ENCODE data around the gene JAGN1. TPM values are rescaled to one million over a fixed set of nuclear protein-coding genes. Genes with fewer than 3 reads are reported as not detected.

JAGN1 gene
- total RNA-seq, 2 donors from 2014 or later: 43.7 to 51.2 TPM

- no peak for TF ChIP-seq CTCF (IDR thresholded peaks at IDR 0.05)
- H3K9me3 ChIP-seq: no peaks in the 10 kb centered on the region
- H3K27me3 ChIP-seq: no peaks in the 10 kb centered on the region
- no peak overlapping the region for H3K9ac ChIP-seq (ENCODE audit: low read depth in 2 of 2, low read length in 2 of 2)
- intact Hi-C loops (cut with DNase I): no loop called here
- no peak overlapping the region for H3K4me3 ChIP-seq
- no peak for DNase-seq
- no peaks in the 10 kb centered on the region for H3K4me1 ChIP-seq
- no peaks in the 10 kb centered on the region for H3K36me3 ChIP-seq
- no peak overlapping the region for H3K27ac ChIP-seq
Measured at GRCh38 chr3:9876991-9877390, 13.4 kb upstream of the JAGN1 start.

GRCh38 chr3:9878700-9879099 is 11.7 kb upstream of the JAGN1 start:
- Histone ChIP-seq H3K9ac (ENCODE audit: low read depth in 2 of 2, low read length in 2 of 2) (no peak overlapping the region), H3K27ac (no peak overlapping the region), H3K27me3 (no peaks in the 10 kb centered on the region), H3K4me3 (no peak overlapping the region), H3K4me1 (no peaks in the 10 kb centered on the region), H3K9me3 (no peaks in the 10 kb centered on the region), H3K36me3 (no peaks in the 10 kb centered on the region)
- DNase-seq: peak; percentile 55
- intact Hi-C loops (cut with DNase I): no loop called here
- no peak for TF ChIP-seq CTCF (IDR thresholded peaks at IDR 0.05)

- Histone ChIP-seq H3K27ac (no peak within 1 kb of the TSS), H3K9ac (ENCODE audit: low read depth in 2 of 2, low read length in 2 of 2) (no peak within 1 kb of the TSS), H3K4me3 (no peak within 1 kb of the TSS), H3K27me3 (no peaks in the 10 kb centered on the region), H3K36me3 (no peaks in the 10 kb centered on the region), H3K9me3 (no peaks in the 10 kb centered on the region), H3K4me1 (no peaks in the 10 kb centered on the region)
- DNase-seq: no peak
- no peak for TF ChIP-seq CTCF (IDR thresholded peaks at IDR 0.05)
- intact Hi-C loops (cut with DNase I): no loop called here
Measured at GRCh38 chr3:9879830-9880549, 10.4 kb upstream of the JAGN1 start, which contains the start of gene CIDEC. TSS of gene CIDEC (minus strand) at chr3:9880253. CDS start at chr3:9878486, 1,767 bp downstream.

- Histone ChIP-seq H3K36me3 (no peaks in the 10 kb centered on the region), H3K4me1 (no peaks in the 10 kb centered on the region), H3K27ac (no peak overlapping the region), H3K4me3 (no peak overlapping the region), H3K9ac (ENCODE audit: low read depth in 2 of 2, low read length in 2 of 2) (no peak overlapping the region), H3K9me3 (no peaks in the 10 kb centered on the region), H3K27me3 (no peaks in the 10 kb centered on the region)
- no peak for TF ChIP-seq CTCF (IDR thresholded peaks at IDR 0.05)
- no peak for DNase-seq
- intact Hi-C loops (cut with DNase I): no loop called here
Measured at GRCh38 chr3:9881441-9881840, 9.0 kb upstream of the JAGN1 start.

- intact Hi-C loops (cut with DNase I): no loop called here
- Histone ChIP-seq H3K4me3 (no peak overlapping the region), H3K27me3 (no peaks in the 10 kb centered on the region), H3K9me3 (no peaks in the 10 kb centered on the region), H3K4me1 (no peaks in the 10 kb centered on the region), H3K9ac (ENCODE audit: low read depth in 2 of 2, low read length in 2 of 2) (no peak overlapping the region), H3K27ac (no peak overlapping the region), H3K36me3 (no peaks in the 10 kb centered on the region)
- no peak for TF ChIP-seq CTCF (IDR thresholded peaks at IDR 0.05)
- DNase-seq: no peak
Measured at GRCh38 chr3:9883706-9884554, 6.5 kb upstream of the JAGN1 start.
